Loucy (cell line): Measurements from ENCODE around the gene PSMD11.

Experiments used
- H2AFZ ChIP-seq: fragments of 200-600 bp; sonication (generic); 2 replicates; pipeline ENCODE4 v1.6.0; 2016; ENCODE audit warnings: antibody characterized with exemption, mild to moderate bottlenecking, low read length, moderate library complexity
- H3F3A ChIP-seq: fragments of 200-600 bp; 2 replicates; pipeline ENCODE4 v1.6.0; 2016; ENCODE audit warnings: antibody characterized with exemption, low read depth, mild to moderate bottlenecking
- H3K27me3 ChIP-seq: fragments of 200-600 bp; sonication (generic); 2 replicates; pipeline ENCODE4 v1.6.1; 2014; ENCODE audit warnings: low read length, mild to moderate bottlenecking; ENCODE audit not compliant: insufficient read depth, poor library complexity, severe bottlenecking
- H3K36me3 ChIP-seq: fragments of 200-600 bp; sonication (generic); 2 replicates; pipeline ENCODE4 v1.6.1; 2016; ENCODE audit warnings: low read length; ENCODE audit not compliant: insufficient read depth
- H3K4me1 ChIP-seq: fragments of 200-600 bp; sonication (generic); 2 replicates; pipeline ENCODE4 v1.5.1; 2014; ENCODE audit warnings: low read length, mild to moderate bottlenecking; ENCODE audit not compliant: insufficient read depth, poor library complexity, severe bottlenecking
- H3K4me2 ChIP-seq: fragments of 200-600 bp; sonication (generic); 2 replicates; pipeline ENCODE4 v1.6.0; 2014; ENCODE audit warnings: antibody characterized with exemption, low read length, low read depth, mild to moderate bottlenecking; ENCODE audit not compliant: poor library complexity, severe bottlenecking
- H3K4me3 ChIP-seq: fragments of 200-600 bp; sonication (generic); 2 replicates; pipeline ENCODE4 v1.5.1; 2014; ENCODE audit warnings: low read length, mild to moderate bottlenecking, mixed read lengths; ENCODE audit not compliant: poor library complexity, severe bottlenecking
- H3K79me2 ChIP-seq: fragments of 200-600 bp; sonication (generic); 2 replicates; pipeline ENCODE4 v1.6.1; 2014; ENCODE audit warnings: low read length; ENCODE audit not compliant: insufficient read depth
- H3K9ac ChIP-seq: fragments of 200-600 bp; sonication (generic); 2 replicates; pipeline ENCODE4 v1.6.0; 2014; ENCODE audit warnings: mild to moderate bottlenecking, low read depth, low read length, moderate library complexity; ENCODE audit not compliant: poor library complexity, severe bottlenecking
- H3K9me2 ChIP-seq: fragments of 200-600 bp; sonication (generic); replicated peaks from 2 replicates; pipeline ENCODE4 v1.6.1; 2016; ENCODE audit warnings: low read depth, low read length, mixed read lengths
- H3K9me3 ChIP-seq: fragments of 200-600 bp; sonication (generic); 2 replicates; pipeline ENCODE4 v1.6.1; 2014; ENCODE audit warnings: mild to moderate bottlenecking, antibody characterized with exemption, low read length, low read depth; ENCODE audit not compliant: insufficient read depth
- H4K20me1 ChIP-seq: fragments of 200-600 bp; sonication (generic); 2 replicates; pipeline ENCODE4 v1.6.0; 2014; ENCODE audit warnings: antibody characterized with exemption, low read length, mild to moderate bottlenecking; ENCODE audit not compliant: insufficient read depth, poor library complexity, severe bottlenecking
- CTCF ChIP-seq: fragments of 200-600 bp; sonication (generic); conservative IDR thresholded peaks from 2 replicates; pipeline ENCODE4 v1.5.1; 2014; ENCODE audit warnings: mild to moderate bottlenecking, antibody characterized with exemption, low read length
- EZH2phosphoT487 ChIP-seq: fragments of 200-600 bp; IDR thresholded peaks from 2 replicates; pipeline ENCODE4 v1.6.1; 2018; ENCODE audit warnings: antibody characterized with exemption, mild to moderate bottlenecking, moderate library complexity, borderline replicate concordance

The PSMD11 gene

GRCh38 chr17:32527146-32527545, 82.8 kb downstream of the PSMD11 start:
- no peaks in the 10 kb centered on the region for H3K4me1 ChIP-seq
- TF ChIP-seq EZH2phosphoT487 = no peak
- no peak for TF ChIP-seq CTCF
- H3K9me3 ChIP-seq = no peaks in the 10 kb centered on the region
- H3K36me3 ChIP-seq = no peaks in the 10 kb centered on the region
- no peaks in the 10 kb centered on the region for H3K79me2 ChIP-seq
- H3F3A ChIP-seq = no peaks in the 10 kb centered on the region
- no peaks in the 10 kb centered on the region for H4K20me1 ChIP-seq
- H3K27me3 ChIP-seq = no peaks in the 10 kb centered on the region
- no peak overlapping the region for H2AFZ ChIP-seq
- H3K4me2 ChIP-seq = no peak overlapping the region
- no peak overlapping the region for H3K4me3 ChIP-seq
- H3K9ac ChIP-seq = no peak overlapping the region
- H3K9me2 ChIP-seq = no peaks in the 10 kb centered on the region

- Histone ChIP-seq H2AFZ (no peak overlapping the region), H3K9ac (no peak overlapping the region), H3K9me3 (no peaks in the 10 kb centered on the region), H4K20me1 (no peaks in the 10 kb centered on the region), H3K36me3 (no peaks in the 10 kb centered on the region), H3K27me3 (peaks cover 5% of the 10 kb centered on the region), H3K4me3 (no peak overlapping the region), H3K79me2 (no peaks in the 10 kb centered on the region), H3K9me2 (no peaks in the 10 kb centered on the region), H3K4me2 (no peak overlapping the region), H3K4me1 (no peaks in the 10 kb centered on the region), H3F3A (no peaks in the 10 kb centered on the region)
- TF ChIP-seq CTCF (no peak), EZH2phosphoT487 (no peak)
Measured at GRCh38 chr17:32528825-32529224, 84.5 kb downstream of the PSMD11 start.

GRCh38 chr17:32529604-32530003, 85.3 kb downstream of the PSMD11 start:
- Histone ChIP-seq H4K20me1 (no peaks in the 10 kb centered on the region), H3K4me1 (no peaks in the 10 kb centered on the region), H3F3A (no peaks in the 10 kb centered on the region), H3K79me2 (no peaks in the 10 kb centered on the region), H3K4me2 (no peak overlapping the region), H3K27me3 (peaks cover 5% of the 10 kb centered on the region), H2AFZ (no peak overlapping the region), H3K36me3 (no peaks in the 10 kb centered on the region), H3K4me3 (no peak overlapping the region), H3K9me2 (no peaks in the 10 kb centered on the region), H3K9me3 (no peaks in the 10 kb centered on the region), H3K9ac (no peak overlapping the region)
- no peak for TF ChIP-seq EZH2phosphoT487
- TF ChIP-seq CTCF = no peak
